Lower lobe of right lung (tissue), 2 donors: ENCODE results near the gene ABR. TPM values are rescaled to one million over a fixed set of nuclear protein-coding genes. Genes with fewer than 3 reads are reported as not detected.
"Not testable (repeated sequence)": the region's sequence is repeated elsewhere in the genome, so short reads cannot be mapped to it uniquely, and the experiment has no call there.

Experiments
- ATAC-seq, 2 donors: fragments of 200-7000 bp; cut with Tn5 transposase; one replicate each; pipeline ENCODE4 v1.9.1; 2020 to 2022; ENCODE audit warnings: mild to moderate bottlenecking in 2 of 2, moderate library complexity in 2 of 2
- DNase-seq: peaks from one replicate; pipeline ENCODE4 v3.0.0-alpha.2; 2020
- H3K27ac ChIP-seq: fragments of 200-600 bp; one replicate; pipeline ENCODE4 v1.8.0; 2022
- H3K27me3 ChIP-seq: fragments of 200-600 bp; one replicate; pipeline ENCODE4 v1.8.0; 2022; ENCODE audit warnings: low read depth
- H3K36me3 ChIP-seq: fragments of 200-600 bp; one replicate; pipeline ENCODE4 v1.8.0; 2022; ENCODE audit warnings: mild to moderate bottlenecking
- H3K4me1 ChIP-seq: fragments of 200-600 bp; one replicate; pipeline ENCODE4 v1.8.0; 2022
- H3K4me3 ChIP-seq: fragments of 200-600 bp; one replicate; pipeline ENCODE4 v1.8.0; 2022; ENCODE audit warnings: mild to moderate bottlenecking
- H3K9me3 ChIP-seq: fragments of 200-600 bp; one replicate; pipeline ENCODE4 v1.8.0; 2022
- CTCF ChIP-seq: fragments of 200-600 bp; IDR thresholded peaks from one replicate; pipeline ENCODE4 v1.8.0; 2022; ENCODE audit warnings: antibody characterized with exemption, mild to moderate bottlenecking
- intact Hi-C: fragments of 100-400 bp; cut with DNase I; formaldehyde crosslinking; loops from one replicate; pipeline ENCODE4 v1.11.0; 2022
- total RNA-seq: library from RNA; stranded (reverse); fragmentation: NEBNext Ultra II Directional; extraction: Animal tissue kit (Norgen Biotek cat#: 25700); gene quantifications from one replicate; pipeline ENCODE4 v1.2.1, GENCODE V29; 2021
- donor health status: DM: no; HTN: yes; CAD: no; lungs with severe emphysema.

ABR gene
- total RNA-seq, 1 donor from 2014 or later, result 212 TPM

GRCh38 chr17:978103-979093 lies 201.4 kb downstream of the ABR start:
- Histone ChIP-seq H3K27ac (peak overlapping the region; percentile 74), H3K27me3 (no peaks in the 10 kb centered on the region), H3K4me1 (peaks cover 51% of the 10 kb centered on the region), H3K9me3 (no peaks in the 10 kb centered on the region), H3K36me3 (no peaks in the 10 kb centered on the region), H3K4me3 (peak overlapping the region; percentile 72)
- no peak for DNase-seq
- intact Hi-C loops, result no loop called here
- peak; percentile 3 to 25 for ATAC-seq
- no peak for TF ChIP-seq CTCF

- DNase-seq (no peak), ATAC-seq (no peak)
- H3K9me3 ChIP-seq, result no peaks in the 10 kb centered on the region
- peak overlapping the region; percentile 72 for H3K4me3 ChIP-seq
- no peaks in the 10 kb centered on the region for H3K27me3 ChIP-seq
- H3K4me1 ChIP-seq, result peaks cover 51% of the 10 kb centered on the region
- intact Hi-C loops, result no loop called here
- no peak overlapping the region for H3K27ac ChIP-seq
- H3K36me3 ChIP-seq, result no peaks in the 10 kb centered on the region
- TF ChIP-seq CTCF, result no peak
These were observed 202.6 kb downstream of the ABR start for GRCh38 chr17:977166-977565.

GRCh38 chr17:976312-976711 lies 203.5 kb downstream of the ABR start:
- TF ChIP-seq CTCF, result no peak
- Histone ChIP-seq H3K27me3 (no peaks in the 10 kb centered on the region), H3K36me3 (no peaks in the 10 kb centered on the region), H3K4me3 (no peak overlapping the region), H3K27ac (no peak overlapping the region), H3K4me1 (peaks cover 49% of the 10 kb centered on the region), H3K9me3 (no peaks in the 10 kb centered on the region)
- ATAC-seq (no peak), DNase-seq (no peak)
- intact Hi-C loops, result no loop called here

- Histone ChIP-seq H3K4me1 (peaks cover 42% of the 10 kb centered on the region), H3K27me3 (no peaks in the 10 kb centered on the region), H3K36me3 (no peaks in the 10 kb centered on the region), H3K4me3 (no peak overlapping the region), H3K27ac (no peak overlapping the region), H3K9me3 (no peaks in the 10 kb centered on the region)
- peak; percentile 36 for DNase-seq
- TF ChIP-seq CTCF, result no peak
- no peak for ATAC-seq
- intact Hi-C loops, result no loop called here
These were observed 204.3 kb downstream of the ABR start for GRCh38 chr17:975371-975915.

- H3K4me3 ChIP-seq, H3K9me3 ChIP-seq, H3K27ac ChIP-seq, intact Hi-C loops, H3K36me3 ChIP-seq, H3K27me3 ChIP-seq, ATAC-seq: not testable (repeated sequence)
- DNase-seq, result peak; percentile 31
- peaks cover 43% of the 10 kb centered on the region for H3K4me1 ChIP-seq
These were observed 205.0 kb downstream of the ABR start for GRCh38 chr17:974778-975177.

- ATAC-seq (peak; percentile 17 to 36), DNase-seq (no peak)
- Histone ChIP-seq H3K27me3 (no peaks in the 10 kb centered on the region), H3K27ac (no peak overlapping the region), H3K9me3 (no peaks in the 10 kb centered on the region), H3K4me3 (no peak overlapping the region), H3K4me1 (peaks cover 39% of the 10 kb centered on the region), H3K36me3 (no peaks in the 10 kb centered on the region)
- no peak for TF ChIP-seq CTCF
- intact Hi-C loops, result no loop called here
These were observed 206.7 kb downstream of the ABR start for GRCh38 chr17:973053-973452.

- H3K27ac ChIP-seq, H3K36me3 ChIP-seq, ATAC-seq, H3K9me3 ChIP-seq, H3K4me3 ChIP-seq, intact Hi-C loops, H3K27me3 ChIP-seq: not testable (repeated sequence)
- peak; percentile 29 for DNase-seq
- H3K4me1 ChIP-seq, result peaks cover 30% of the 10 kb centered on the region
These were observed 207.9 kb downstream of the ABR start for GRCh38 chr17:971861-972260.
